ENCODE measurements around the gene PAX7. TPM values are rescaled to one million over a fixed set of nuclear protein-coding genes. Genes with fewer than 3 reads are reported as not detected.

Gene PAX7
- total and polyA plus RNA-seq, 12 donors = not detected

- Histone ChIP-seq H3K27ac (no peak overlapping the region), H3K9me3 (no peaks in the 10 kb centered on the region), H3K4me3 (no peak overlapping the region), H3K36me3 (no peaks in the 10 kb centered on the region), H3K4me1 (no peaks in the 10 kb centered on the region), H3K27me3 (peaks cover 0 to 97% (median 91%) of the 10 kb centered on the region in 7 donors)
- intact Hi-C loops (cut with DNase I) = no loop called here
- WGBS, 2 donors = 82 to 89% methylated on average over 1 of the region's 1 CpG
- no peak for TF ChIP-seq CTCF (IDR thresholded peaks at IDR 0.05)
- ATAC-seq (no peak), DNase-seq (no peak)
These were observed 28.2 kb downstream of the PAX7 start for GRCh38 chr1:18658831-18659230.

GRCh38 chr1:18661404-18662285, 31.0 kb downstream of the PAX7 start:
- Histone ChIP-seq H3K27me3 (peaks cover 0 to 96% (median 89%) of the 10 kb centered on the region in 7 donors), H3K4me3 (no peak overlapping the region), H3K27ac (no peak overlapping the region), H3K36me3 (no peaks in the 10 kb centered on the region), H3K4me1 (no peaks in the 10 kb centered on the region), H3K9me3 (no peaks in the 10 kb centered on the region)
- WGBS, 2 donors = 42 to 47% methylated on average over 17 of the region's 17 CpGs
- DNase-seq = no peak
- no peak for ATAC-seq
- intact Hi-C loops (cut with DNase I) = no loop called here
- no peak for TF ChIP-seq CTCF (IDR thresholded peaks at IDR 0.05)

- ATAC-seq = no peak
- Histone ChIP-seq H3K9me3 (no peaks in the 10 kb centered on the region), H3K27me3 (peaks cover 0 to 97% (median 85%) of the 10 kb centered on the region in 7 donors), H3K27ac (no peak overlapping the region), H3K4me3 (no peak overlapping the region), H3K36me3 (no peaks in the 10 kb centered on the region), H3K4me1 (no peaks in the 10 kb centered on the region)
- no peak for DNase-seq
- intact Hi-C loops (cut with DNase I) = no loop called here
- TF ChIP-seq CTCF (IDR thresholded peaks at IDR 0.05) = no peak
- WGBS, 2 donors = 56 to 69% methylated on average over 5 of the region's 5 CpGs
These were observed 31.6 kb downstream of the PAX7 start for GRCh38 chr1:18662286-18662639.

GRCh38 chr1:18666317-18666920, 35.8 kb downstream of the PAX7 start:
- Histone ChIP-seq H3K4me1 (no peaks in the 10 kb centered on the region), H3K27me3 (peaks cover 0 to 92% (median 79%) of the 10 kb centered on the region in 7 donors), H3K9me3 (no peaks in the 10 kb centered on the region), H3K36me3 (no peaks in the 10 kb centered on the region), H3K4me3 (no peak overlapping the region), H3K27ac (no peak overlapping the region)
- no peak for ATAC-seq
- intact Hi-C loops (cut with DNase I) = no loop called here
- no peak for DNase-seq
- TF ChIP-seq CTCF (IDR thresholded peaks at IDR 0.05) = no peak
- WGBS, 2 donors = 56 to 60% methylated on average over 7 of the region's 7 CpGs
